GM23338 (cell line): ENCODE results near the gene ARHGEF10L. TPM values are rescaled to one million over a fixed set of nuclear protein-coding genes. Genes with fewer than 3 reads are reported as not detected.

Experiments used
- ATAC-seq: fragments of 200-7000 bp; cut with Tn5 transposase; 3 replicates; pipeline ENCODE4 v1.9.1; 2020
- DNase-seq: peaks from one replicate; pipeline ENCODE4 v3.0.0-alpha.2; 2015; ENCODE audit warnings: low spot score
- H2AFZ ChIP-seq: fragments of 200-600 bp; sonication (generic); 2 replicates; pipeline ENCODE4 v1.8.0; 2016; ENCODE audit warnings: antibody characterized with exemption, mild to moderate bottlenecking, moderate library complexity
- H3F3A ChIP-seq: fragments of 200-600 bp; sonication (generic); replicated peaks from 2 replicates; pipeline ENCODE4 v1.8.0; 2017; ENCODE audit warnings: antibody characterized with exemption, mixed run types, low read depth
- H3K27ac ChIP-seq: fragments of 200-600 bp; sonication (generic); 2 replicates; pipeline ENCODE4 v1.6.1; 2016; ENCODE audit warnings: low read depth
- H3K27me3 ChIP-seq: fragments of 200-600 bp; sonication (generic); 2 replicates; pipeline ENCODE4 v1.8.0; 2016; ENCODE audit warnings: mild to moderate bottlenecking, mixed run types, moderate library complexity; ENCODE audit not compliant: insufficient read depth
- H3K36me3 ChIP-seq: fragments of 200-600 bp; sonication (generic); 2 replicates; pipeline ENCODE4 v1.8.0; 2016; ENCODE audit warnings: mild to moderate bottlenecking; ENCODE audit not compliant: insufficient read depth
- H3K4me1 ChIP-seq: fragments of 200-600 bp; sonication (generic); 2 replicates; pipeline ENCODE4 v1.8.0; 2016; ENCODE audit warnings: mild to moderate bottlenecking, moderate library complexity; ENCODE audit not compliant: insufficient read depth
- H3K4me2 ChIP-seq: fragments of 200-600 bp; sonication (generic); 2 replicates; pipeline ENCODE4 v1.7.1; 2017; ENCODE audit warnings: mixed run types
- H3K4me3 ChIP-seq: fragments of 200-600 bp; sonication (generic); 2 replicates; pipeline ENCODE4 v1.6.1; 2016; ENCODE audit warnings: mixed run types
- H3K79me2 ChIP-seq: fragments of 200-600 bp; sonication (generic); replicated peaks from 2 replicates; pipeline ENCODE4 v1.8.0; 2017; ENCODE audit warnings: mild to moderate bottlenecking; ENCODE audit not compliant: insufficient read depth
- H3K9me2 ChIP-seq: fragments of 200-600 bp; sonication (generic); 2 replicates; pipeline ENCODE4 v1.8.0; 2017; ENCODE audit not compliant: insufficient read depth
- H4K20me1 ChIP-seq: fragments of 200-600 bp; sonication (generic); replicated peaks from 2 replicates; pipeline ENCODE4 v1.8.0; 2017; ENCODE audit warnings: mild to moderate bottlenecking; ENCODE audit not compliant: insufficient read depth
- H3K27ac Mint-ChIP-seq: 2 replicates; pipeline ENCODE4 v1.8.0; 2020; ENCODE audit warnings: inconsistent platforms, mild to moderate bottlenecking, moderate library complexity, mixed read lengths
- H3K27me3 Mint-ChIP-seq: 3 replicates; pipeline ENCODE4 v1.8.0; 2022; ENCODE audit warnings: low read depth, mild to moderate bottlenecking, moderate library complexity, mixed read lengths, inconsistent platforms; ENCODE audit not compliant: insufficient read depth, poor library complexity
- H3K36me3 Mint-ChIP-seq: 3 replicates; pipeline ENCODE4 v1.8.0; 2021; ENCODE audit warnings: low read depth, mild to moderate bottlenecking, inconsistent platforms, moderate library complexity, mixed read lengths
- H3K4me1 Mint-ChIP-seq: 3 replicates; pipeline ENCODE4 v1.8.0; 2020; ENCODE audit warnings: mild to moderate bottlenecking, inconsistent platforms, mixed read lengths
- H3K4me3 Mint-ChIP-seq: 3 replicates; pipeline ENCODE4 v1.8.0; 2021; ENCODE audit warnings: moderate library complexity, mild to moderate bottlenecking, inconsistent platforms, mixed read lengths
- H3K9me3 Mint-ChIP-seq: 3 replicates; pipeline ENCODE4 v1.8.0; 2020; ENCODE audit warnings: moderate library complexity, mild to moderate bottlenecking, inconsistent platforms, mixed read lengths
- CREB1 ChIP-seq: fragments of 250-450 bp; sonication (Bioruptor Pico); IDR thresholded peaks from 2 replicates; pipeline ENCODE4 v1.5.0; 2020; ENCODE audit warnings: low read depth, mild to moderate bottlenecking, moderate library complexity
- CTCF ChIP-seq, 2 experiments: fragments of 200-600 bp in 1 of 2; sonication (generic) in 1 of 2; conservative IDR thresholded peaks; 2 replicates each; pipeline versions ENCODE4 v1.5.1 to v1.6.1; 2016 to 2017; ENCODE audit warnings: antibody characterized with exemption in 2 of 2, low read depth in 2 of 2, mild to moderate bottlenecking in 2 of 2, moderate library complexity in 1 of 2
- ETS1 ChIP-seq: IDR thresholded peaks from 2 replicates; pipeline ENCODE4 v1.6.1; 2016; ENCODE audit warnings: antibody characterized with exemption
- EZH2 ChIP-seq: fragments of 200-600 bp; sonication (generic); IDR thresholded peaks from one replicate; pipeline ENCODE4 v1.8.0; 2017; ENCODE audit warnings: antibody characterized with exemption, mild to moderate bottlenecking, low read depth; ENCODE audit not compliant: unreplicated experiment
- EZH2phosphoT487 ChIP-seq: fragments of 200-600 bp; sonication (generic); IDR thresholded peaks from one replicate; pipeline ENCODE4 v1.8.1; 2018; ENCODE audit warnings: antibody characterized with exemption; ENCODE audit not compliant: unreplicated experiment
- JUNB ChIP-seq: IDR thresholded peaks from one replicate; pipeline ENCODE4 v1.6.1; 2016; ENCODE audit warnings: antibody characterized with exemption; ENCODE audit not compliant: unreplicated experiment
- NANOG ChIP-seq: IDR thresholded peaks from 2 replicates; pipeline ENCODE4 v1.6.1; 2016; ENCODE audit warnings: antibody characterized with exemption, borderline replicate concordance
- POLR2AphosphoS5 ChIP-seq: IDR thresholded peaks from 2 replicates; pipeline ENCODE4 v1.6.1; 2016; ENCODE audit warnings: antibody characterized with exemption, low read depth
- REST ChIP-seq: IDR thresholded peaks from one replicate; pipeline ENCODE4 v1.6.1; 2018; ENCODE audit warnings: antibody characterized with exemption; ENCODE audit not compliant: unreplicated experiment
- STAT1 ChIP-seq: IDR thresholded peaks from one replicate; pipeline ENCODE4 v1.6.1; 2016; ENCODE audit warnings: antibody characterized with exemption; ENCODE audit not compliant: unreplicated experiment
- ZNF114 ChIP-seq: fragments of 250-450 bp; sonication (Bioruptor Pico); IDR thresholded peaks from 2 replicates; pipeline ENCODE4 v1.5.0; 2020; ENCODE audit warnings: mild to moderate bottlenecking, moderate library complexity
- ZNF331 ChIP-seq: fragments of 250-450 bp; sonication (Bioruptor Pico); IDR thresholded peaks from 2 replicates; pipeline ENCODE4 v1.5.0; 2020; ENCODE audit warnings: low read depth, mild to moderate bottlenecking, moderate library complexity
- ZNF462 ChIP-seq: fragments of 250-450 bp; sonication (Bioruptor Pico); IDR thresholded peaks from 2 replicates; pipeline ENCODE4 v1.5.0; 2020; ENCODE audit warnings: mild to moderate bottlenecking, moderate library complexity
- polyA plus RNA-seq: library from polyadenylated mRNA; unstranded; fragments of >200 nt; fragmentation: Nextera tagmentation; extraction: Ambion mirVana; gene quantifications from 2 replicates; pipeline ENCODE4 v1.2.1, GENCODE V29; 2016
- total RNA-seq: library from RNA; depleted of rRNA; stranded (reverse); fragments of >200 nt; shearing (Covaris generic); gene quantifications from 2 replicates; pipeline ENCODE4 v1.2.3, GENCODE V29; 2014

Gene ARHGEF10L
- total and polyA plus RNA-seq, 2 experiments from 2014 or later = 12.1 to 46.8 TPM

- no peak for DNase-seq
- no peaks in the 10 kb centered on the region for H3K9me3 Mint-ChIP-seq
- Histone ChIP-seq H3K9me2 (no peaks in the 10 kb centered on the region), H3K79me2 (no peaks in the 10 kb centered on the region), H3K4me1 (no peaks in the 10 kb centered on the region), H3K4me2 (no peak overlapping the region), H4K20me1 (no peaks in the 10 kb centered on the region), H3K4me3 (no peak overlapping the region), H3K27ac (no peak overlapping the region), H3K27me3 (no peaks in the 10 kb centered on the region), H2AFZ (no peak overlapping the region), H3F3A (no peaks in the 10 kb centered on the region), H3K36me3 (no peaks in the 10 kb centered on the region)
- ATAC-seq = no peak
- TF ChIP-seq JUNB = no peak
- TF ChIP-seq EZH2 = no peak
- no peak for TF ChIP-seq ZNF331 (CRISPR knock-in tag)
- no peak for TF ChIP-seq NANOG
- TF ChIP-seq CREB1 (CRISPR knock-in tag) = no peak
- no peak for TF ChIP-seq ZNF114 (CRISPR knock-in tag)
- no peak for TF ChIP-seq ZNF462 (CRISPR knock-in tag)
- no peak for TF ChIP-seq EZH2phosphoT487
- TF ChIP-seq ETS1 = no peak
- TF ChIP-seq CTCF (conservative IDR thresholded peaks at IDR 0.05; ENCODE audit: low read depth in 2 of 2) = no peak
- TF ChIP-seq POLR2AphosphoS5 = no peak
- no peak for TF ChIP-seq REST
- TF ChIP-seq STAT1 = no peak
- H3K4me1 Mint-ChIP-seq = peaks cover 3% of the 10 kb centered on the region; the same call in 1 of the 3 replicates
- no peak overlapping the region for H3K4me3 Mint-ChIP-seq
- H3K27ac Mint-ChIP-seq = no peak overlapping the region
- H3K27me3 Mint-ChIP-seq = peaks cover 4% of the 10 kb centered on the region
- H3K36me3 Mint-ChIP-seq = peaks cover 30% of the 10 kb centered on the region
Measured at GRCh38 chr1:17622823-17623222, 83.3 kb downstream of the ARHGEF10L start.
